SU-DHL-6 (cell line): ENCODE measurements around the gene PPP2R5C.

Source experiments
- H2AFZ ChIP-seq: fragments of 200-600 bp; sonication (generic); 2 replicates; pipeline ENCODE4 v1.6.1; 2014; ENCODE audit warnings: low read depth, mild to moderate bottlenecking, moderate library complexity, mixed read lengths, antibody characterized with exemption, low read length; ENCODE audit not compliant: severe bottlenecking
- H3F3A ChIP-seq: fragments of 200-600 bp; shearing (Covaris generic); 2 replicates; pipeline ENCODE4 v1.6.0; 2016; ENCODE audit warnings: antibody characterized with exemption, mild to moderate bottlenecking; ENCODE audit not compliant: insufficient read depth
- H3K27ac ChIP-seq: fragments of 200-600 bp; sonication (generic); 2 replicates; pipeline ENCODE4 v1.5.1; 2016; ENCODE audit warnings: low read depth, mild to moderate bottlenecking, low read length, moderate library complexity, mixed read lengths
- H3K27me3 ChIP-seq: fragments of 200-600 bp; sonication (generic), shearing (Covaris generic); 2 replicates; pipeline ENCODE4 v1.6.0; 2014; ENCODE audit warnings: mild to moderate bottlenecking, low read length
- H3K36me3 ChIP-seq: fragments of 200-600 bp; sonication (generic); 2 replicates; pipeline ENCODE4 v1.6.1; 2014; ENCODE audit warnings: mild to moderate bottlenecking, low read length, mixed read lengths
- H3K4me2 ChIP-seq: fragments of 300-600, 200-600 bp; shearing (Covaris generic), sonication (generic); 2 replicates; pipeline ENCODE4 v1.6.0; 2014; ENCODE audit warnings: low read length, low read depth, mild to moderate bottlenecking; ENCODE audit not compliant: poor library complexity, severe bottlenecking
- H3K4me3 ChIP-seq: fragments of 200-600 bp; sonication (generic); 2 replicates; pipeline ENCODE4 v1.5.1; 2014; ENCODE audit warnings: antibody characterized with exemption, low read length, mild to moderate bottlenecking, mixed read lengths; ENCODE audit not compliant: insufficient read depth, poor library complexity, severe bottlenecking
- H3K79me2 ChIP-seq: fragments of 200-600 bp; sonication (generic); 2 replicates; pipeline ENCODE4 v1.6.1; 2014; ENCODE audit warnings: mild to moderate bottlenecking, low read length, moderate library complexity; ENCODE audit not compliant: insufficient read depth
- H3K9ac ChIP-seq: fragments of 200-600 bp; sonication (generic); 2 replicates; pipeline ENCODE4 v1.7.0; 2014; ENCODE audit warnings: mild to moderate bottlenecking, low read length
- H3K9me2 ChIP-seq: fragments of 200-600 bp; sonication (generic); replicated peaks from 2 replicates; pipeline ENCODE4 v1.6.1; 2014; ENCODE audit warnings: low read length; ENCODE audit not compliant: insufficient read depth
- H3K9me3 ChIP-seq: fragments of 200-600 bp; sonication (generic); 2 replicates; pipeline ENCODE4 v1.6.1; 2014; ENCODE audit warnings: low read length, mixed read lengths; ENCODE audit not compliant: insufficient read depth
- H4K20me1 ChIP-seq: fragments of 200-600 bp; sonication (generic); 2 replicates; pipeline ENCODE4 v1.6.1; 2014; ENCODE audit warnings: low read depth, mild to moderate bottlenecking, antibody characterized with exemption, low read length, moderate library complexity, mixed read lengths
- EZH2phosphoT487 ChIP-seq: fragments of 200-600 bp; sonication (generic), shearing (Covaris generic); conservative IDR thresholded peaks from 2 replicates; pipeline ENCODE4 v1.6.1; 2018; ENCODE audit warnings: mild to moderate bottlenecking, antibody characterized with exemption, low read length, moderate library complexity, mixed read lengths
- TF ChIP-seq, protein P1 (sequence below): fragments of 200-600 bp; sonication (generic); IDR thresholded peaks from one replicate; pipeline ENCODE4 v1.5.1; 2017; ENCODE audit warnings: antibody characterized with exemption, mild to moderate bottlenecking, low read length, moderate library complexity; ENCODE audit not compliant: insufficient read depth, poor library complexity, severe bottlenecking

The PPP2R5C gene

DNA sequence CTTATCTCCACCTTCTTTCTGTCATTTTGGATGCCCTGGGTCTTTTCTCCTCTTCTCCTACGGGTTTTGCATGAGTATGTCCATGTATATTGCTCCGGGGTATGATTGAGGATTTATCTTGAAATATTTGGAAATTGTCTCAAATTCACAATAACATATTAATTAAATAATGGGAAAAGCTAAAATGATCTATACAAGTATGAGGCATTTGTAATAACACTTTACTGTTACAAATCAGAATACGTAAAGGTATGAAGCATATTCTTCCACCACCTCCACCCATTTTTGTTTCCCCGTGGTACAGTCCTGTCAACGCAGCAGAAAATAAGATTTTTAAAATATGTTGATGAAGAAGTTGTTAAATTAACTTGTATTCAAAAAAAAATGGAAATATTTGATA is 91.3 kb downstream of the PPP2R5C start:
- H3K27me3 ChIP-seq: no peaks in the 10 kb centered on the region
- TF ChIP-seq, protein P1, sequence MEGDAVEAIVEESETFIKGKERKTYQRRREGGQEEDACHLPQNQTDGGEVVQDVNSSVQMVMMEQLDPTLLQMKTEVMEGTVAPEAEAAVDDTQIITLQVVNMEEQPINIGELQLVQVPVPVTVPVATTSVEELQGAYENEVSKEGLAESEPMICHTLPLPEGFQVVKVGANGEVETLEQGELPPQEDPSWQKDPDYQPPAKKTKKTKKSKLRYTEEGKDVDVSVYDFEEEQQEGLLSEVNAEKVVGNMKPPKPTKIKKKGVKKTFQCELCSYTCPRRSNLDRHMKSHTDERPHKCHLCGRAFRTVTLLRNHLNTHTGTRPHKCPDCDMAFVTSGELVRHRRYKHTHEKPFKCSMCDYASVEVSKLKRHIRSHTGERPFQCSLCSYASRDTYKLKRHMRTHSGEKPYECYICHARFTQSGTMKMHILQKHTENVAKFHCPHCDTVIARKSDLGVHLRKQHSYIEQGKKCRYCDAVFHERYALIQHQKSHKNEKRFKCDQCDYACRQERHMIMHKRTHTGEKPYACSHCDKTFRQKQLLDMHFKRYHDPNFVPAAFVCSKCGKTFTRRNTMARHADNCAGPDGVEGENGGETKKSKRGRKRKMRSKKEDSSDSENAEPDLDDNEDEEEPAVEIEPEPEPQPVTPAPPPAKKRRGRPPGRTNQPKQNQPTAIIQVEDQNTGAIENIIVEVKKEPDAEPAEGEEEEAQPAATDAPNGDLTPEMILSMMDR: no peak
- no peak for TF ChIP-seq EZH2phosphoT487
- H3K4me3 ChIP-seq: no peak overlapping the region
- H3K79me2 ChIP-seq: peaks cover 98% of the 10 kb centered on the region
- peaks cover 10% of the 10 kb centered on the region for H3K36me3 ChIP-seq
- no peaks in the 10 kb centered on the region for H3K9me2 ChIP-seq
- no peak overlapping the region for H3K9ac ChIP-seq
- no peaks in the 10 kb centered on the region for H3K9me3 ChIP-seq
- no peak overlapping the region for H2AFZ ChIP-seq
- no peak overlapping the region for H3K4me2 ChIP-seq
- no peak overlapping the region for H3K27ac ChIP-seq
- H4K20me1 ChIP-seq: peaks cover 13% of the 10 kb centered on the region
- peaks cover 27% of the 10 kb centered on the region for H3F3A ChIP-seq

DNA sequence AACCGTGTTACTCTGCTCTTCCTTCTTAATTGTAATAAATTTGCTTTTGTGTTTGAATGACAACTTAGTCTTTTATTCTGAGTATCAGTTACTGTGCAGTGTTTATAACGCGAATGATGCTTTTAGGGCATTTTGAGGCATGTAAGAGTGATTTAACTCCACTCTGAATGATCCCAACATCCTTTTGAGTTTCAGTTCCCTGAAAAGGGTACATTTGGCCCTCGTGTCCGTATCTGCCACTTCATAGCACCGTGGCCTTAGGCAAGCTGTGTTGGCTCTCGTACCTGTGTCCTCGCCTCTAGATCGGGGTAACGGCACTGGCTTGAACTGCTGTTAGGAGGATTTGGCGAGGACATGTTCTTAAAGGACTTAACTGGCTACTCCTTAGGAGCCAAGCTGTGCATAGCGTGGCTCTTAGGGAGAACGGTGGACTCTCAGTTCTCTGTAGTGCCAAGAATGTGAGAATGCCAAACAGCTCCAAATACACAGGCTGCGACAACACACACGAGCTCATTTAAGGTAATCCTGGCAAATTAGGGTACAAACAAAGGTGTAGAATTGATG is 92.0 kb downstream of the PPP2R5C start:
- peaks cover 15% of the 10 kb centered on the region for H3K36me3 ChIP-seq
- no peak overlapping the region for H3K4me3 ChIP-seq
- peaks cover 29% of the 10 kb centered on the region for H3F3A ChIP-seq
- TF ChIP-seq, protein P1: no peak
- TF ChIP-seq EZH2phosphoT487: no peak
- no peaks in the 10 kb centered on the region for H3K9me3 ChIP-seq
- no peaks in the 10 kb centered on the region for H3K27me3 ChIP-seq
- peaks cover 95% of the 10 kb centered on the region for H3K79me2 ChIP-seq
- H3K9ac ChIP-seq: no peak overlapping the region
- no peaks in the 10 kb centered on the region for H3K9me2 ChIP-seq
- H2AFZ ChIP-seq: no peak overlapping the region
- H3K27ac ChIP-seq: no peak overlapping the region
- peaks cover 13% of the 10 kb centered on the region for H4K20me1 ChIP-seq
- no peak overlapping the region for H3K4me2 ChIP-seq

DNA sequence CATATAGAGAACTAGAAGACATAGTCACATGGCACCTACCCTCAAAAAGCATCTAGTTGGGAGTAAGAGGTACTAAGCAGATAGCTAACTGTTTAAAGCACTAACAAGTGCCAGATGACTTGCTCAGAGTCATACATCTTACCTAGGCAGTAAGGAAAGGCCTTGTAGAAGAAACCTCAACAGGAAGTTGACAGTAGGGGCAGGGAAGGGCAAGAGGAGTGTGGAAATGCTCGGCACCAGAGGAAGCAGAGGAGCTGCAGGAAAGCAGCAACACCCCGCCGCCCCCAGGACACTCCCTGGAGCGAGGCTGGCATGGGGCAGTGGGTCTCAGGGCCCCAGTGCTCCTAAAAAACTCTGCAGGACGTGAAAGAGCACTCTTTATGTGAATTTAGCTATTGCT is 92.9 kb downstream of the PPP2R5C start:
- Histone ChIP-seq H3K79me2 (peaks cover 95% of the 10 kb centered on the region), H3K36me3 (peaks cover 19% of the 10 kb centered on the region), H3K9me3 (no peaks in the 10 kb centered on the region), H2AFZ (no peak overlapping the region), H3K9me2 (no peaks in the 10 kb centered on the region), H3F3A (peaks cover 29% of the 10 kb centered on the region), H3K4me2 (no peak overlapping the region), H3K27me3 (no peaks in the 10 kb centered on the region), H3K27ac (no peak overlapping the region), H4K20me1 (peaks cover 13% of the 10 kb centered on the region), H3K9ac (no peak overlapping the region), H3K4me3 (no peak overlapping the region)
- TF ChIP-seq, protein P1: no peak
- TF ChIP-seq EZH2phosphoT487: no peak
